ENCODE data around the gene OTOA.
"Not testable (repeated sequence)": the region's sequence is repeated elsewhere in the genome, so short reads cannot be mapped to it uniquely, and the experiment has no call there.

Gene OTOA

DNA sequence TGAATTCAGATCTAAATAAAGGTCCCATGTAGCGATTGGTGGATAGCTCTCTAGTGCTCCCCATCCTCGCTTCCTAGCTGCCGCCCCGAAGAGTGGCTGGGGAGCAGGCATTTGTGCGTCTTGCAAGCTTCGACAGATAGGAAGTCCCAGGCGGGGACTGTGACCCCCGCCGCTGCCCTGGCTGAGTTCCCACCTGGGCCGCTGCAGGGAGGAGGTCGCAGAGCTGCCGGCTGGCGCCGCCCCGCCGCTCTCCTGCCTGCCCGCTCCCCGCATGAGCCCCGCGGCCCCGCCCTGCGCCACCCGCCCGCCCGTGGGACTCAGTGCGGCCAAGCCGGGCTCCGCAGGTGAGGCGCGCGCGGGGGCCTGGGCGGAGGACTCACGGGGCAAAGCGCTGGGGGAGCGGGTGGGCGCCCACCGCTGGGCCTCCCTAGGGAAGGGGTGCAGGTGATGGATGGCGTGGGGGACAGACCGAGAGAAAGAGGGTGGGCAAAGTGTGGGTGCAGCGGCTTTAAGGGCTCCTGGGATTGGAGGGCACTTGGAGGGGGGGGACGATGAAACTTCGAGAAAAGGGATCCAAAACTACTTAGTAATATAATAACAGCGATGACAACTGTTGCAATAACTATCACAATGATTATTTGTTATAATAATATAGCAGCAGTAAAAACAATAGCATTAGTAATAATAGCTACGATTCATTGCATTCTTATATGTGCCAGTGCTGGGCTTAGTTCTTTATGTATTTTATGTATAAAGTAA is at the start of gene OTOA:
TSS of gene OTOA (plus strand) at position 80 of the 759 bp plus-strand sequence. CDS start 14,547 bp downstream, outside the sequence.
- DNase-seq (ENCODE audit: low read depth in 2 of 2), result no peak

DNA sequence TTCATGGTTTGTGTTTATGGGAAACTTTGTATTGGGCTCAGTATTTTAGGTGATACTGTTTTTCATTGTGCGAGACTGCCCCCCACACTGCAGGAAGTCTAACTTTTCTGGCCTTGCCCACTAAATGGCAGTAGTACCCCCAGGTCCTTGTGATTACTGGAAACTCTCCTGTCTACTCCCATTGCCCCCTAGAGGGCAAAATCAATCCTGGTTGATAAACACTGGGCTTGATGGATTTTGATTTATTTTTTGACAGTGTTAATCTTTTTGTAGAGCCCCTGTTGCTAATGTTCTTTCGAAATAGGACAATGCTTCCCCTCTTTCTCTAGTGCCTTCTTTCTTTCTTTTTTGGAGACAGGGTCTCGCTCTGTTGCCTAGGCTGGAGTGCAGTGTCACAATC is 48.9 kb upstream of the OTOA start:
- no peak for DNase-seq (ENCODE audit: low read depth in 2 of 2)

DNA sequence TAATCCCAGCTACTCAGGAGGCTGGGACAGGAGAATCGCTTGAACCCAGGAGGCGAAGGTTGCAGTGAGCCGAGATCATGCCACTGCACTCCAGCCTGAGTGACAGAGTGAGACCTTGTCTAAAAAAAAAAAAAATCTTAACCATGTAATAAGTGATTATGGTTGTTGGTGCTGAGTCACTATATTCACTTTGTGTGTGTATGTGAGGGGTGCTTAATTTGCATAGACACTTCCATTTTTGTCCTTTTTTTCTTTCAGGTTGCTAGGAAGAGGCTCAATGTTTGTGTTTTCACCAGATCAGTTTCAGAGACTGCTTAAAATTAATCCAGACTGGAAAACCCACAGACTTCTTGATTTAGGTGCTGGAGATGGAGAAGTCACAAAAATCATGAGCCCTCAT is 46.2 kb upstream of the OTOA start:
- no peak for DNase-seq (ENCODE audit: low read depth in 2 of 2)

DNA sequence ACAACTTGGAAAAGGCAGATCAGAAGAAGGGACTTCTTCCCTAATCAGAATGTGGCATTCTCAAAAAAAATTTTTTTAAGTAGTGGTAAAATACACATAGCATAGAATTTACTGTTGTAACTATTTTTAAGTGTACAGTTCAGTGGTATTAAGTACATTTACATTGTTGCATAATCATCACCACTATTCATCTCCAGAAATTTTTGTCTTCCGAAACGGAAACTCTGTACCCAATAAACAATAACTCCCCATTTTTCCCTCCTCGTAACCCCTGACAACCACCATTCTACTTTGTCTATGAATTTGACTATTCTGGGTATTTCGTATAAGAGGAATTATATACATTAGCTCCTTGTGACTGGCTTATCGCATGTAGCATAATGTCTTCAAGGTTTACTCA is 45.5 kb upstream of the OTOA start:
- no peak for DNase-seq (ENCODE audit: low read depth in 2 of 2)

DNA sequence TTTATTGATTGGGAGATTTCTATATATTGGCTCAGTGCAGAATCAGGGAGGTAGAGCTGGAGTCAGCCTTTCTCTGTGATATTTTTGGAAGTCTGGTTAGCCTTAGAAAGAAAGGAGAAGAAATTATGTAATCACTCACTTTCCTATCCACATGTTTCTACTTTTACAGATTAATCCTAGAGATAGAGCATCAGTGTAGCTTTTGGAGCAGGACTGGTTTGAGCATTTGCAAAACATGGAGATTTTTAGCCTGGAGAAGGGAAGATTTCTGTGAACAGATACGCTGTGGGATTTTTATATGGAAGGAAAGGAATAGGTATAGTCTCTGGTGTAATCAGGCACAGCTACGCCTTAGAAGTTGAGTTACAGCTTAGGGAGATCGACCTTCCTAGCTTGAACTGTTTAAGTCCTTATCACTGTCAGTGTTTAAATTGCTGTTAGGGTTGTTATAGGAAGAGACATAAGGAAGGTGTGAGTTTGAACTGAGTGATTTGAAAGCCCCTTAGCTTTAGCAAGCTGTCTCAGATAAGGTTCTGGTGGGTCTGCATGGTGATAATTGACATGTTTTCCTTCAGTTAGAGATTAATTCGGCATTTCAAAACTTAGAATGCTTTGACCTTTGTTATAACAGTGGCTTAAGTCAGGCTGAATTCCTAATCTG is 43.9 kb upstream of the OTOA start:
- no peak for DNase-seq (ENCODE audit: low read depth in 2 of 2)

DNA sequence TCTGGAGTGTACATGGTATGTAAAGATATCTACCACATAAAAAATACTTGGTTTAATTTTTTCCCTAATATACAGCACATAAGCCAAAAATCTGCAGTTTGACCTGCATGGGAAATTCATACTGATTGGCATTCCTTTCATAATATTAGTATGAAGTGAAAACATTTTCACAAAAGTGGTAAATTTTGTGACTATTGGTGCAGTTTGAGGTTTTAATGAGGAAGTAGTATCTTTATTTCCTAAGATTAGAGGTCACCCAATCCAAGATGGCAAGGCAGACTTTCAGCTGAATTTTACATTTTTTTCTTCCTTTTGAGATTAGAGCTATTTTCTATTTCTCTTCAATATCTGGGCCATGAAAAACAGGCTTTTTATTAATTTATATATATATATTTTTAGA is 43.2 kb upstream of the OTOA start:
- DNase-seq (ENCODE audit: low read depth in 2 of 2), result no peak

DNA sequence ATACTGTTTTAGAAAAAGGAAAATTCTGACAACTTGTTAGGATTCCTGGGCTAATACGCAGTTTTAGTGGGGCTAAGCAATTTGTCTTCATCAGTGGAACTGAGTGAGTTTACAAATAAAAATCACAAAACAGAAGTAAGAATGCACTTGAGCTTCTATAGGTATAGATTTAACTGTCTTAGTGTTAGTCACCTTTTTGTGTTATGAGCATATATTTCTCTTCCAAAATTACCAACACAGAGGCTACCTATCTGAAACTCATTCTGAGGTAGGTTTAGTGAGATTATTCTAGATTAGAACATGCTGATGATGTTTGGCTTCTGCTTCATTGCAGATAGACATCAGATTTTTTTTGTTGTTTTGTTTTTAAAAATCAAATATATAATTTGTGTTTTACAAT is 41.2 kb upstream of the OTOA start:
- DNase-seq (ENCODE audit: low read depth in 2 of 2), result no peak

DNA sequence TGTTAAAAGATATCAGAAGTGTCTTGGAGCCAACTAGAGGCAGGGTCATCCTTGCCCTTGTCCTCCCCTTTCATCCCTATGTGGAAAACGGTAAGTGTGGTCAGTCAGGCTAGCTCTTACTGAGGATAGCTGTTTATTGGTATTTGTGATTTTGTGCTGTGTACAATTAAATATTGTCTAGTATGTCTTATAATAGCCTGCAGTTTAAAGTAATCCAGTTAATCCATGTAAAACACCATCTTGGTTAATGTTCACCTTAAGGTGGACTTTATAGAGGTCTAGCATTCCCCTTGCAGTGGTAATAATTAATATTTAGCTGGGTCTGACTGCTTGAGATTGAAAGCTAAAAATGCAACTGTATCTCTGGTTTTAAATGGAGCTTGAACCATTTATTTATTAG is 38.7 kb upstream of the OTOA start:
- DNase-seq (ENCODE audit: low read depth in 2 of 2), result no peak

DNA sequence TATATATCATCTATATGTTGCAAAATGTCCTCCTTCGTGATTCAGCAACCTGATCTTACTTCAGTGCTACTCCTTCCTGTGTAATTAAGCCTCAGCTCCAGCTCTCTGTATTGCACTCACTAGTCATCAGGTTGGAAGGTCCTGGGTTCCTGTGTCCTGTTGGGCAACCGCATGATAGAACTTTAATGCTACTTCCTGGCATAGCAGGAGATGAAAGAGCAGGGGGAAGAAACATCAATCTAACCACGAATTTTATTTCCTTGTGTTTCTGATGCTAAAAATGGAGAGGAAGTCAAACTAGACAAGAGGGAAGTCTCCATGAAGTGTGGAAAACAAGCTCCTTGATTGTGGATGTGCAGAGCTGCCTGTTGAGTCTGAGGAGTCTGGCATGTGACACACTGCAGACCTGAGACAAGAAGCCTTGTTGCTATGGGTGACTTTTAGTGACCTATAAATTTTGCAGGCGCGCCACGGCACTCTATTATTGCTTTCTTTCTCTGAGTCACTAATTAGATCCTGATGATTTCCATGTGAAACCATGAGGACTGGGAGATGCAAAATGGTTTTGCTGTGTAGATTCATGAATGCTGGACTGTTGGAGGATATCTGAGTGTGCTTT is 37.0 kb upstream of the OTOA start:
- no peak for DNase-seq (ENCODE audit: low read depth in 2 of 2)

DNA sequence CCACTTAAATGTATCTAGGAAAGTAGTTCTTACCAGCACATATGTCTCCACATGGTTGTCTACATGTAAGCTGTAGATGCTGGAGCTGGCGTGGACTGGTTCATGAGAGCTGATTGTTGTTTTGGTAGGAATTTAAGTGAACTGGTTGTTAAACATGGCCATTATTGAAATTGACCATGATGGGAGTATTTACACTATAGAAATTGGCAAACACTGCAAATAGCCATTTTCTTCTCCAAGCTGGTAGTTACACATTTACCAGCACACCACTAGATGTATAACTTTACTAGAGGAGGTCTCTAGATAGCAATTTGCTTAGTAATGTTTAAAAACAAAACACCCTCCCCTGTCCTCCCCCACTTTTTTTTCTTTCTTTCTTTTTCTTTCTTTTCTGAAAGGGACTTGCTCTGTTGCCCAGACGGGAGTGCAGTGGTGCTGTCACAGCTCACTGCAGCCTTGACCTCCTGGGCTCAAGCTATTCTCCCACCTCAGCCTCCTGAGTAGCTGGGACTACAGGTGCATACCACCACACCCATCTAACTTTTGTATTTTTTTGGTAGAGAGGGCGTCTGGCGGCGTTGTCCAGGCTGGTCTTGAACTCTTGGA is 35.5 kb upstream of the OTOA start:
- DNase-seq (ENCODE audit: low read depth in 2 of 2), result no peak

DNA sequence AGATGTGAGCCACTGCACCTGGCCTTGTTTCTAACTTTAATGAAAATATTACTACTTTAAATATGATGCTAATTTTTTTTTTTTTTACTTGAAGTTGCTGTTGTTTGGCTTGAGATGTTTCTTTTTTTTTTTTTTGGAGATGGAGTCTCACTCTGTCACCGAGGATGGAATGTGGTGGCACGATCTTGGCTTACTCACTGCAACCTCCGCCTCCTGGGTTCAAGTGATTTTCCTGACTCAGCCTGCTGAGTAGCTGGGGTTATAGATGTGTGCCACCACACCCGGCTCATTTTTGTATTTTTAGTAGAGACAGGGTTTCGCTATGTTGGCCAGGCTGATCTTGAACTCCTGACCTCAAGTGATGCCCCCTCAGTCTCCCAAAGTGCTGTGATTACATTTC is 35.0 kb upstream of the OTOA start:
- no peak for DNase-seq (ENCODE audit: low read depth in 2 of 2)

DNA sequence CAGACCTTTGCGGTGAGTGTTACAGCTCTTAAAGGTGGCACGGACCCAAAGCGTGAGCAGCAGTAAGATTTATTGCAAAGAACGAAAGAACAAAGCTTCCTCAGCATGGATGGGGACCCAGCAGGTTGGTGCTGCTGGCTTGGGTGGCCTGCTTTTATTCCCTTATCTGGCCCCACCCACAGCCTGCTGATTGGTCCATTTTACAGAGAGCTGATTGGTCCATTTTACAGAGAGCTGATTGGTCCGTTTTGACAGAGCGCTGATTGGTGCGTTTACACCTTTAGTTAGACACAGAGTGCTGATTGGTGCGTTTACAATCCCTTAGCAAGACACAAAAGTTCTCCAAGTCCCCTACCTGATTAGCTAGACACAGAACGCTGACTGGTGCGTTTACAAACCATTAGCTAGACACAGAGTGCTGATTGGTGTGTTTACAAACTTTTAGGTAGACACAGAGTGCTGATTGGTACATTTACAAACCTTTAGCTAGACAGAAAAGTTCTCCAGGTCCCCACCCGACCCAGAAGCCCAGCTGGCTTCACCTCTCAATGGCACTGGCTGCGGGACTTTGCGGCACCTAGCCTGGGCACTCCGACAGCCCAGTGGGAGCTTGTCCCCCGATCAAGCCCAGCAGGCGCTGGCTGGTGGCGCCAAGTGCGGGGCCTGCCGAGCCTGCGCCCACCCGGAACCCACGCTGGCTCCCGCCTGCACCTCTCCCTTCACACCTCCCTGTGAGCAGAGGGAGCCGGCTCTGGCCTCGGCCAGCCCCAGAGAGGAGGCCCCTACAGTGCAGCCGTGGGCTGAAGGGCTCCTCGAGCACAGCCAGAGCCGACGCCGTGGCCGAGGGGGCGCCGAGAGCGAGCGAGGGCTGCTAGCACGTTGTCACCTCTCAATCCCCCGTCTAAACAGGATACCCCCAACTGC is 33.9 kb upstream of the OTOA start:
- not testable (repeated sequence) for DNase-seq (ENCODE audit: low read depth in 2 of 2)

DNA sequence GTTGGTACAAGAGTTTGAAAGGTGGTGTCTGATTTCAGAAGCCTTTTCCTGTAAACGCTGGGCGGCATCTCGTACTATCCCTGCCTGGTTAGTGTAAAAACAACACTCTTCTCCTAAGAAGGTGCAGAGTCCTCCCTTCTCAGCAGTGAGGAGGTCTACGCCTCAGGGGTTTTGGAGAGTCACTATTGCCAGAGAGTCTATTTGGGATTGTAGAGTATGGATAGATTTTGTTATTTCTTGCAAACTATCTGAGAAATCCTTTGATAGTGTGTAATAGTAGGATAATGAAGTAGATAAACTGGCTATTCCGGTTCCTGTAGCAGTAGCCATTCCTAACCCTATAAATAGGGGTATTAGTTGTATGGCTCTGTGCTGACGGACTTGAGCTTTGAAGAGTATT is 32.9 kb upstream of the OTOA start:
- not testable (repeated sequence) for DNase-seq (ENCODE audit: low read depth in 2 of 2)

DNA sequence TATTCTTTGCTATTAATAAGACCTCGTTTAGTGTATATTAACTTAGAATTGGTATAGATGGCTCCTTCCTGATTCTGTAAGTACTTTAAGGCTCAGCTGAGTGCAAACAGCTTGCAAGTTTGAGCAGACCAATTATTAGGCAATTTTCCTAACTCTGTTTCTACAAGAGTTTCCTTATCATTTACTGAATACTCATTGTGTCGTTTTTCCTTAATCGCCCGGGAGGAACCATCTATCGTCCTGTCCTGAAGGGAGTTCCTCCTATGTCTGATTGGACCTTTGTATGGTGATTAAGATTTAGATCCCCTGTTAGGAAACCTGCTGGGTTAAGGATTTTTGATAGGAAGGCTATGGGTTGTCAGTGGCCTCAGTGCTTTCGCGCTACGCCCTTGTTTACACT is 32.4 kb upstream of the OTOA start:
- not testable (repeated sequence) for DNase-seq (ENCODE audit: low read depth in 2 of 2)

DNA sequence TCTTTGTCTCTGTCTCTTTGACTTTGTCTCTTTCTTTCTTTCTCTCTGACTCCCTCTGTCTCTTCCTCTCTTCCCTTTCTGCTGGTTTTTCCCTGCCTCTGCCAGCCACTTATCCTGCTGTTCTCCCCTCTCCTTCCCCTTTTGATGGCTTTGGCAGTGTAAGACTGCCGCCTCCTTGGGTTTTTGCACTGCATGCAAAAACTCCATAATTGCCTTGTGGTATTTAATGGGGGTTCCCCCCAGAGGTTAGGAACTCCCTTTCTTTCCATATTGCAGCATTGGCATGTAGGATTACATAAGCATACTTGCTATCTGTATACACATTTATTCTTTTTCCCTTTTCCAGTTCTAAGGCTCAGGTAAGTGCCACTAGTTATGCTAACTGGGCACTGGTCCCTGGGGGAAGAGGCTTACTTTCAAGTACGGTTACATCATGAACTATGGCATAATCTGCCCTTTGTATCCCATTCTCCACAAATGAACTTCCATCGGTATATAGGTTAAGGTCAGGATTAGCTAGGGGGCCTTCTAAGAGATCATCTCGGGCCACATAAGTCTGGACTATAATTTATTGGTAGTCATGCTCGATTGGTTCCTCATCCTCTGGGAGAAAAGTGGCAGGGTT is 31.7 kb upstream of the OTOA start:
- not testable (repeated sequence) for DNase-seq (ENCODE audit: low read depth in 2 of 2)

DNA sequence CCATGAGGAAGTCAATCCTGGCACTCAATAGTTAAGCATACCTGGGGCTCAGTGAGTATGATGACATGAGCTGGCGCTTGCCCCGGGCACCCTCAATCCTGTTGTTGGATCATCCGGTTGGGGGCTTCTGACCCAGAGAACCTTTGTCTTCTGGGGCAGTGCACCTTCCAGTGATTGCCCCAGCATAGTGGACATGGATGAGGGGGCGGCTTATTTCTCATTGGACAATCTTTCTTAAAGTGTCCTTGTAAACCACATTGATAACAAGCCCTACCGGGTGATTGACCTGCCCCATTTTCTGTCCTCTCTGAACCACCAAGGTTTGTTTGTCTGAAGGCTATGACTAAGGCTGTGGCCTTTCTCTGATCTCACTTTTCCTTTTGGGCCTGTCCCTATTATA is 29.6 kb upstream of the OTOA start:
- DNase-seq (ENCODE audit: low read depth in 2 of 2), result no peak

DNA sequence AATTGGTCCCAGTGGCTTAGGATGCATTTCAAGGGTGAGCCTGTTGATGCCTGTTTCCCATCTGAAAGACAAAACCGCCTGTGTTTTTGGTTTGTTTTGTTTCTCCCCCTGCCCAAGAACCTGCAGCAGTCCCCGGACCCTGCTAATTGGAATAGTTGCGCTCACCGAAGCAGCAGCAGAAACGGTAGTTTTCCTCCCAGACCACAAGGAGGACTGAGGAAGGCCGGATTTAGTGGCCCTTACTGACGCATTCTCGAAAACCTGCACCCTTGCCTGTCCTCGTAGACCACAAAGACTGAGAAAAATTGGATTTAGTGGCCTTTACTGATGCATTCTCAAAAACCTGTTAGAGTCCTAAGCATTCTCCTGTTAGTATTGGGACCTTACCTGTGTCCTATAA is 28.1 kb upstream of the OTOA start:
- DNase-seq (ENCODE audit: low read depth in 2 of 2), result not testable (repeated sequence)

DNA sequence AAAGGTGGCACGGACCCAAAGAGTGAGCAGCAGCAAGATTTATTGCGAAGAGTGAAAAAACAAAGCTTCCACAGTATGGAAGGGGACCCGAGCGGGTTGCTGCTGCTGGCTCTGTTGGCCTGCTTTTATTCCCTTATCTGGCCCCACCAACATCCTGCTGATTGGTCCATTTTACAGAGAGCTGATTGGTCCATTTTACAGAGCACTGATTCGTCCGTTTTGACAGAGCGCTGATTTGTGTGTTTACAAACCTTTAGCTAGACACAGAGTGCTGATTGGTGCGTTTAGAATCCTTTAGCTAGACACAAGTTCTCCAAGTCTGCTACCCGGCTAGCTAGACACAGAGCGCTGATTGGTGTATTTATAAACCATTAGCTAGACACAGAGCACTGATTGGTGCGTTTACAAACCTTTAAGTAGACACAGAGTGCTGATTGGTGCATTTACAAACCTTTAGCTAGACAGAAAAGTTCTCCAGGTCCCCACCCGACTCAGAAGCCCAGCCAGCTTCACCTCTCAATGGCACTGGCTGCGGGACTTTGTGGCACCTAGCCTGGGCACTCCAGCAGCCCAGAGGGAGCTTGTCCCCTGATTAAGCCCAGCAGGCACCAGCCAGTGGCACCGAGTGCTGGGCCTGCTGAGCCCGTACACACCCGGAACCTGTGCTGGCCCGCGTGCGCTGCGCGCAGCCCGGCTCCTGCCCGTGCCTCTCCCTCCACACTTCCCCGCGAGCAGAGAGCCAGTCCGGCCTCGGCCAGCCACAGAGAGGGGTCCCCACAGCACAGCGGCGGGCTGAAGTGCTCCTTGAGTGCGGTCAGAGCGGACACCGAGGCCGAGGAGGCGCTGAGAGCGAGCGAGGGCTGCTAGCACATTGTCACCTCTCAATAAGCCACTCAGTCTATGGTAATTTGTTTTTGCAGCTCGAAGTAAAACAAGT is 26.5 kb upstream of the OTOA start:
- no peak for DNase-seq (ENCODE audit: low read depth in 2 of 2)

DNA sequence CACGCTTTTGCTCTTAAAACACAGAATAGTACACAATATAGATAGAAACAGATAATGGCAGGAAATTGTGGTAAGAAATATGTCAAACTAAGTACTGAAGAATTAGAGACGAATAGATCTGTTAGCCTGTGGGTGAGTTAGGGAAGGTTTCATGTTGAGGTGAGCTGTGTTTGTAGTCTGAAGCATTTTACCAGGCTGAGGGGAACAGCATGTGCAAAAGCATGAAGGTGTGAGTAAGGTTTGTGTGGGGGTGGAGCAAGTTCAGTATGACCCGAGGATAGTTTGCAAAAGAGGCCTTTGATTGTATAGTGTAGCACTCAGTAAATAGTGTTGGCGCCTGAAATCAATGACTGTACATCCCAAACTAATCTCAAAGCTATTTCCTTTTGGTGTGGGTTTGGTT is 25.2 kb upstream of the OTOA start:
- DNase-seq (ENCODE audit: low read depth in 2 of 2), result no peak

DNA sequence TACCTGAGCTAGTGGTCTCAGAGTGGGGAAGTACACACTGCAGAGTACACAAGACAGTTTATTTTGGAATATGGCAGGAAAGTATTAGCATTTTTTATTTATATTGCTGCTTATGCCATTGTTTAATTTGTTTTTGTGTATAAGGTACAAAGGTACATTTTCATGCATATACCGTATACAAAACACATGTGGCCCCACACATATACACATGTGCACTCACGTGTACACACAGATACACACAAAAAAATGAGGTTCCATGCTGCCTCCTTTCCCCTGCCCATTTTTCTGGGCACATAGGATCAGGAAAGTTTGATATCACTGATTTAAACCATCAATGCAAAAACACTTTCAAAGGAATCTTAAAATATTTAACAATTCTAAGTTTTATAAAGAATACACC is 24.3 kb upstream of the OTOA start:
- DNase-seq (ENCODE audit: low read depth in 2 of 2), result no peak
